HepG2 (cell line): ENCODE results near the gene GRIK3. TPM values are rescaled to one million over a fixed set of nuclear protein-coding genes. Genes with fewer than 3 reads are reported as not detected.
A peak's percentile ranks its signal among the peaks of the same experiment; 100 is the strongest.

Experiments used
- AKAP8 ChIP-seq: sonication (generic); formaldehyde crosslinking; IDR thresholded peaks from 2 replicates; pipeline ENCODE4 v1.5.1; 2020; ENCODE audit warnings: mild to moderate bottlenecking, missing genetic modification reagents
- EHMT2 ChIP-seq: fragments of 200-600 bp; sonication (generic); IDR thresholded peaks from 2 replicates; pipeline ENCODE4 v1.7.0; 2017; ENCODE audit warnings: antibody characterized with exemption, low read depth, low read length, borderline replicate concordance
- ESRRA ChIP-seq: sonication (generic); formaldehyde crosslinking; IDR thresholded peaks from 2 replicates; pipeline ENCODE4 v1.5.1; 2020; ENCODE audit warnings: mild to moderate bottlenecking, low read depth, missing genetic modification reagents
- ETS1 ChIP-seq: sonication (generic); formaldehyde crosslinking; IDR thresholded peaks from 2 replicates; pipeline ENCODE4 v1.4.0; 2020; ENCODE audit warnings: missing genetic modification reagents
- FIP1L1 ChIP-seq: fragments of 200-400 bp; formaldehyde crosslinking; IDR thresholded peaks from 2 replicates; pipeline ENCODE4 v1.6.1; 2018; ENCODE audit warnings: low read depth, mild to moderate bottlenecking, low read length, moderate library complexity, borderline replicate concordance; ENCODE audit not compliant: insufficient read depth
- HNF4G ChIP-seq, 2 experiments: sonication (generic) in 1 of 2; formaldehyde crosslinking in 1 of 2; IDR thresholded peaks; 2 replicates each; pipeline versions ENCODE4 v1.4.0 to v1.6.1; 2011 to 2020; ENCODE audit warnings: borderline replicate concordance in 2 of 2, low read depth in 2 of 2, mild to moderate bottlenecking in 2 of 2, low read length in 1 of 2, missing genetic modification reagents in 1 of 2, moderate library complexity in 1 of 2
- IKZF1 ChIP-seq: fragments of 450-650 bp; IDR thresholded peaks from 2 replicates; pipeline ENCODE4 v1.7.1; 2016
- KAT2B ChIP-seq: fragments of 150-350 bp; IDR thresholded peaks from 2 replicates; pipeline ENCODE4 v1.6.1; 2014; ENCODE audit warnings: low read depth, low read length, borderline replicate concordance
- KDM2A ChIP-seq: sonication (generic); formaldehyde crosslinking; IDR thresholded peaks from 2 replicates; pipeline ENCODE4 v1.4.0; 2020; ENCODE audit warnings: low read depth, missing genetic modification reagents, borderline replicate concordance
- MBNL3 ChIP-seq: fragments of 250-450 bp; sonication (Bioruptor Pico); conservative IDR thresholded peaks from 2 replicates; pipeline ENCODE4 v1.8.0; 2022; ENCODE audit warnings: mild to moderate bottlenecking, inconsistent platforms
- NR2C2 ChIP-seq: sonication (generic); formaldehyde crosslinking; IDR thresholded peaks from 2 replicates; pipeline ENCODE4 v1.4.0; 2020; ENCODE audit warnings: missing genetic modification reagents, mild to moderate bottlenecking, moderate library complexity, borderline replicate concordance
- RAD51 ChIP-seq: fragments of 450-650 bp; IDR thresholded peaks from 2 replicates; pipeline ENCODE4 v1.6.1; 2016; ENCODE audit warnings: borderline replicate concordance
- RXRA ChIP-seq: sonication (generic); formaldehyde crosslinking; IDR thresholded peaks from 2 replicates; pipeline ENCODE4 v1.5.1; 2020; ENCODE audit warnings: missing genetic modification reagents
- SIX1 ChIP-seq: sonication (generic); formaldehyde crosslinking; IDR thresholded peaks from 2 replicates; pipeline ENCODE4 v1.4.0; 2020; ENCODE audit warnings: missing genetic modification reagents, borderline replicate concordance
- SP4 ChIP-seq: sonication (generic); formaldehyde crosslinking; IDR thresholded peaks from 2 replicates; pipeline ENCODE4 v1.8.1; 2023; ENCODE audit warnings: mild to moderate bottlenecking, missing genetic modification reagents
- TCF7L2 ChIP-seq: IDR thresholded peaks from 2 replicates; pipeline ENCODE4 v1.6.1; 2011; ENCODE audit warnings: mild to moderate bottlenecking, low read depth, low read length, moderate library complexity
- ZBED4 ChIP-seq: sonication (generic); formaldehyde crosslinking; IDR thresholded peaks from 2 replicates; pipeline ENCODE4 v1.4.0; 2020; ENCODE audit warnings: missing genetic modification reagents, borderline replicate concordance
- ZMYM2 ChIP-seq: sonication (generic); formaldehyde crosslinking; IDR thresholded peaks from 2 replicates; pipeline ENCODE4 v1.8.0; 2022; ENCODE audit warnings: mild to moderate bottlenecking, missing genetic modification reagents
- ZNF414 ChIP-seq: sonication (generic); formaldehyde crosslinking; IDR thresholded peaks from 2 replicates; pipeline ENCODE4 v1.5.0; 2020; ENCODE audit warnings: missing genetic modification reagents
- ZNF430 ChIP-seq: sonication (generic); formaldehyde crosslinking; IDR thresholded peaks from 2 replicates; pipeline ENCODE4 v1.9.0; 2021; ENCODE audit warnings: mild to moderate bottlenecking, missing genetic modification reagents
- ZNF552 ChIP-seq: sonication (generic); formaldehyde crosslinking; IDR thresholded peaks from 2 replicates; pipeline ENCODE4 v1.9.0; 2022; ENCODE audit warnings: missing genetic modification reagents, mild to moderate bottlenecking, borderline replicate concordance
- ZNF567 ChIP-seq: sonication (generic); formaldehyde crosslinking; IDR thresholded peaks from 2 replicates; pipeline ENCODE4 v1.8.1; 2023; ENCODE audit warnings: mild to moderate bottlenecking, missing genetic modification reagents, borderline replicate concordance
- ZNF660 ChIP-seq: sonication (generic); formaldehyde crosslinking; IDR thresholded peaks from 2 replicates; pipeline ENCODE4 v1.5.1; 2020; ENCODE audit warnings: mild to moderate bottlenecking, low read depth, missing genetic modification reagents, borderline replicate concordance
- polyA plus RNA-seq, 8 experiments: library from polyadenylated mRNA; depleted of rRNA in 3 of 8; stranded (reverse) in 7 of 8; unstranded in 1 of 8; fragments of >200 nt; fragmentation: Illumina TruSeq in 4 of 8; extraction: Trizol in 4 of 8; gene quantifications; 2 replicates each; pipeline versions ENCODE4 v1.2.1 to v1.2.3, GENCODE V29; 2011 to 2016; ENCODE audit warnings: low read depth in 4 of 8, missing spikeins in 1 of 8, mixed read lengths in 1 of 8; ENCODE audit not compliant: insufficient read depth in 1 of 8
- total RNA-seq, 5 experiments: library from RNA; depleted of rRNA; stranded (reverse); fragments of >200 nt; fragmentation: Illumina TruSeq; extraction: Trizol; gene quantifications; 2 replicates each; pipeline ENCODE4 v1.2.3, GENCODE V29; 2016; ENCODE audit warnings: low read depth in 1 of 5

Gene GRIK3
- total and polyA plus RNA-seq, 2 of the 13 experiments (the other 11 are each of a cell fraction or from before 2014, with no cell fraction given): not detected

GRCh38 chr1:37020653-37021277 lies 13.6 kb downstream of the GRIK3 start (continued):
- TF ChIP-seq ZMYM2 (CRISPR knock-in tag) (no peak), ZNF430 (0 out of 2 replicates have a peak, but pooled peaks have one; percentile 22), ZNF414 (CRISPR knock-in tag) (no peak), ETS1 (no peak), IKZF1 (no peak), FIP1L1 (no peak), ZNF660 (no peak), ZNF567 (no peak), NR2C2 (CRISPR knock-in tag) (no peak), ZBED4 (no peak), RXRA (CRISPR knock-in tag) (no peak), SIX1 (CRISPR knock-in tag) (no peak), RAD51 (no peak), AKAP8 (no peak), KAT2B (no peak), EHMT2 (peak; percentile 92; the same call in 1 of the 2 replicates), MBNL3 (CRISPR knock-in tag) (no peak), TCF7L2 (no peak), SP4 (CRISPR knock-in tag) (no peak), HNF4G (IDR thresholded peaks at IDR 0.05; ENCODE audit: borderline replicate concordance, low read depth, low read length) (no peak), HNF4G (CRISPR knock-in tag; IDR thresholded peaks at IDR 0.05; ENCODE audit: borderline replicate concordance, low read depth) (no peak), ESRRA (CRISPR knock-in tag) (no peak), ZNF552 (CRISPR knock-in tag) (no peak), KDM2A (CRISPR knock-in tag) (no peak)
